Measurements from ENCODE around the gene SLC35B1. TPM values are rescaled to one million over a fixed set of nuclear protein-coding genes. Genes with fewer than 3 reads are reported as not detected.
A peak's percentile ranks its signal among the peaks of the same experiment; 100 is the strongest.

SLC35B1 gene, protein sequence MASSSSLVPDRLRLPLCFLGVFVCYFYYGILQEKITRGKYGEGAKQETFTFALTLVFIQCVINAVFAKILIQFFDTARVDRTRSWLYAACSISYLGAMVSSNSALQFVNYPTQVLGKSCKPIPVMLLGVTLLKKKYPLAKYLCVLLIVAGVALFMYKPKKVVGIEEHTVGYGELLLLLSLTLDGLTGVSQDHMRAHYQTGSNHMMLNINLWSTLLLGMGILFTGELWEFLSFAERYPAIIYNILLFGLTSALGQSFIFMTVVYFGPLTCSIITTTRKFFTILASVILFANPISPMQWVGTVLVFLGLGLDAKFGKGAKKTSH
- total RNA-seq = 67.7 to 69.2 TPM (median 69.2 TPM) in 3 replicates

DNA sequence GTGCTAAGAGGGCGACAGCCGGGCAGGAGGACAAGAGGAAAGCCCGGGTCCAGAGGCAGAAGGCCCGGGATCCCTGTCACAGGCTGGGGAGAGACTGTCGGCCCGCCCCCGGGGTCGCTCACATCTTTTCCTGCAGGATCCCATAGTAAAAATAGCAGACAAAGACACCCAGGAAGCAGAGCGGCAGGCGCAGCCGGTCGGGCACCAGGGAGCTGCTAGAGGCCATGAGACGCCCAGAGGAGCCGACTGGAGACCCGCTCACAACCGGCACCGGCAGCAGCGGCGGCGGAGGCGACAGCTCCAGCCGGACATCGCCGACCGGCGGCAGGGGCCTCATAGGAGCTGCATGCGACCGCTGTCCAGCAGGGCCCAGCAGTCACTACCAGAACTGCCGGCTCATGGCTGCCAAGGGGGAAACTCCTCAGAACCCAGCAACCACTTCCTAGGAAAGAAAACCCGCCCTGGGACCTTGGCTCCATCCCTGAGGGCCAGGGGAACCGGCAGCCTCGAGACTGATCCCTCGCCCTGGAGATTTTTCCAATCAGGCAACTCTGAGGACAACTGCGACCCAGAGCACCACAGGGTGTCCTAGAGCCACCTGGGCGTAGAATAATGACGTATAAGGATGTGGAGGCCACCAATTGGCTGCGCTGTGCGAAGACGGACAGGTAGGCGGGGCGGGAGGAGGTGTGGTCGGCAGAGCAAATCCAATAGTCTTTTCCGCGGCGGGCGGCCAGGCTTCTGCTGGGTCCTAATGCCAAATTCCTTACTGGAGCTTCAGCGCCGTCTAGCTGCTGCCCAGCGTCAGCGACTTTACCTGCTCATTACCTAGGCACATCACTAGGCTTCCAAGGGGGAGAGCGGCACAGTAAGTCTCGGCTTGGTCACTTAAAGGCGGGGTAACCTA lies at the start of gene SLC35B1:
Gene SLC35B1, minus strand, starts transcription at position 357 of the 907 bp plus-strand sequence. Its CDS starts 131 bp downstream, at position 226.
- peak; percentile 93 to 94 for DNase-seq (ENCODE audit: low spot score in 2 of 2, unreplicated experiment in 2 of 2)
- Mint-ChIP-seq H3K4me3 (peak within 1 kb of the TSS; percentile 88), H3K27ac (peak within 1 kb of the TSS; percentile 99), H3K9me3 (no peaks in the 10 kb centered on the region), H3K27me3 (ENCODE audit: low read depth) (no peaks in the 10 kb centered on the region), H3K36me3 (peaks cover 18% of the 10 kb centered on the region), H3K4me1 (peaks cover 17% of the 10 kb centered on the region)
- TF ChIP-seq, protein P1, sequence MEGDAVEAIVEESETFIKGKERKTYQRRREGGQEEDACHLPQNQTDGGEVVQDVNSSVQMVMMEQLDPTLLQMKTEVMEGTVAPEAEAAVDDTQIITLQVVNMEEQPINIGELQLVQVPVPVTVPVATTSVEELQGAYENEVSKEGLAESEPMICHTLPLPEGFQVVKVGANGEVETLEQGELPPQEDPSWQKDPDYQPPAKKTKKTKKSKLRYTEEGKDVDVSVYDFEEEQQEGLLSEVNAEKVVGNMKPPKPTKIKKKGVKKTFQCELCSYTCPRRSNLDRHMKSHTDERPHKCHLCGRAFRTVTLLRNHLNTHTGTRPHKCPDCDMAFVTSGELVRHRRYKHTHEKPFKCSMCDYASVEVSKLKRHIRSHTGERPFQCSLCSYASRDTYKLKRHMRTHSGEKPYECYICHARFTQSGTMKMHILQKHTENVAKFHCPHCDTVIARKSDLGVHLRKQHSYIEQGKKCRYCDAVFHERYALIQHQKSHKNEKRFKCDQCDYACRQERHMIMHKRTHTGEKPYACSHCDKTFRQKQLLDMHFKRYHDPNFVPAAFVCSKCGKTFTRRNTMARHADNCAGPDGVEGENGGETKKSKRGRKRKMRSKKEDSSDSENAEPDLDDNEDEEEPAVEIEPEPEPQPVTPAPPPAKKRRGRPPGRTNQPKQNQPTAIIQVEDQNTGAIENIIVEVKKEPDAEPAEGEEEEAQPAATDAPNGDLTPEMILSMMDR (IDR thresholded peaks at IDR 0.05; ENCODE audit: unreplicated experiment) = peak; percentile 34

DNA sequence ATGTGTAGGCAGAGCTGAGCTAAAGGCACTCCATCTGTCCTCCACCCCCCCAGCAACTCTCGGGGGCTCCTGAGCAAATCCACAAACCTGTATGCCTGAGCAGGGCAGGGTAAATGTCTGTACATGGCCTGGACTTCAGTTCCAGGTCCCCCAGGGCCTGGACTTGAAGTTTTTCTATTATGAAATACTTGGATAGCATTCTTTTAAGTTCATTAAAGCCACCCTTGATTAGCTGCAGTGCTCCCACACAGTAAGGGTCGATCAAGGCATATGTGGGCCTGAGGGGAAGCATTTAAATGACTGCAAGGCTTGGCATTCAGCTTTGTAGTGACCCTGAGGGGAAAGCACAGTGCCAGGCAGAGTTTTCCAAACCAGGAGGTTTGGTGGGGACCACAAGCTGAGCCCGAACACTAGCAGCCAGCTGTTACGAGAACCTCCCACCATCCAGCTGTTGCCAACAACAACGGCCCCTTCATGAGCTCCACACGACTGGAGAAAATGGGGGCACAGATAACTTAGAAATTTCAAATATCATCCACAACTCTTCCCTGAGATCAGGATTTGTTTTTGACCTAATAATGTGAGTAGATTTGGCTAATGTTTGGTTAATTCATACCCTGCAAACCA lies 49.5 kb upstream of the SLC35B1 start:
- no peaks in the 10 kb centered on the region for H3K27me3 Mint-ChIP-seq (ENCODE audit: low read depth)
- H3K27ac Mint-ChIP-seq = no peak overlapping the region
- no peak for DNase-seq (ENCODE audit: low spot score in 2 of 2, unreplicated experiment in 2 of 2)
- H3K4me1 Mint-ChIP-seq = peaks cover 12% of the 10 kb centered on the region
- H3K9me3 Mint-ChIP-seq = no peaks in the 10 kb centered on the region
- no peak overlapping the region for H3K4me3 Mint-ChIP-seq
- H3K36me3 Mint-ChIP-seq = no peaks in the 10 kb centered on the region
- TF ChIP-seq, protein P1 (IDR thresholded peaks at IDR 0.05; ENCODE audit: unreplicated experiment) = no peak

DNA sequence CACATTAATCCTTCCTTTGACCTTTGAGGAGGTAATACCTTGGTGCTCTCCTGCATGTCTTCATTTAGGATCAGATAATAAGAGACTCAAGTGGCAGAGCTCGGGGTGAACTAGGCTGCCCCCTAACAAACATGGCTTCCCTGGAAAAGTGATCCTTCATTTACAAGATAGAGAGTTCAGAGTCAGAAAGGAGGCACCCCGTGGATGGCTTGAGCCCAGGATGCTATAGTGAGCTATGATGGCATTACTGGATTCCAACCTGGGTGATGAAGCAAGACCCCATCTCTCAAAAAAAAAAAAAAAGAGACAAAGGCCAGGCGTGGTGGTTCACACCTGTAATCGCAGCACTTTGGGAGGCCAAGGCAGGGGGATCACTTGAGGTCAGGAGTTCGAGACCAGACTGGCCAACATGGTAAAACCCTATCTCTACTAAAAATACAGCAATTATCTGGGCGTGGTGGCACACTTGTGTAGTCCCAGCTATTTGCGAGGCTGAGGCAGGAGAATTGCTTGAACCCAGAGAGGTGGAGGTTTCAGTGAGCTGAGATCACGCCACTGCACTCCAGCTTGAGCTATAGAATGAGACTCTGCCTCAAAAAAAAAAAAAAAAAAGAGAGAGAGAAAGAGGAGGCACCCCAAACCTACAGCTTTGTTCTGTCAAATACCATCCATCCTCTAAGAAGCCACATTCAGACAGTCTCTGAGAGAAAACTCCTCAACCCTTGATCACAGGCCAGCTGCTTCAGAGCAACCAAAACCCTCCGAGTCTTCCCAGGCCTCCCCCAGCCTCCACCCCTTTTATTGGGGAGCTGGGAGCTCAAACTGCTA lies 48.8 kb upstream of the SLC35B1 start:
- Mint-ChIP-seq H3K36me3 (no peaks in the 10 kb centered on the region), H3K4me1 (peaks cover 7% of the 10 kb centered on the region), H3K4me3 (no peak overlapping the region), H3K27me3 (ENCODE audit: low read depth) (no peaks in the 10 kb centered on the region), H3K27ac (no peak overlapping the region), H3K9me3 (no peaks in the 10 kb centered on the region)
- TF ChIP-seq, protein P1 (IDR thresholded peaks at IDR 0.05; ENCODE audit: unreplicated experiment) = no peak
- DNase-seq (ENCODE audit: low spot score in 2 of 2, unreplicated experiment in 2 of 2) = no peak

DNA sequence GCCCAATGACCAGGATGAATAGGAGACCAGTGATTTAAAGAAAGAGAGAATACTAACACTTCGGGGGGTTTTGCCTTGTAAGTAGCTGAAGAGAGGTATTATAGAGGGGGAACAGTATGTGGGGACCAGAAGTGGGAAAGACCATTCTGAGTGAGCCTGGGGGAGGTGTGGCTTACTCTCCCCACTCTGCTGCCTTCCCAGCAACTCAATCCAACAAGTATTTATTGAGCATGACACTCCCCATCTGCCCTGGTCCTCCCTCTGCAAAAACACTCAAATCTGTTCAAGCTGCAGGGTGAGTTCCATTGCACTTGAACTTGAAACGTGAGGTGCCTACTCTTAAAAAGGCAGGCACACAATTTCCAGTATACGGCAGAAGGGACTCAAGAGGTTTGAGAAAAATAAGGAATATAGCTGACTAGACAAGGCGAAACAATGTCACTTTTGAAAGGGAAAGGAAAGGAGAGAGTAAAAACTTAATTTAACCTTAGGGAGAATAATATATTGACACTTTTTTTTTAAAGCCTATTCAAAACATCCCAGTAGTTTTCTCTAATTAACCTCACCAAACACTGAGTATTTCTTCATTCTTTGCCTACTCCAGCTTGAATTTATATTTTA lies 48.0 kb upstream of the SLC35B1 start:
- H3K36me3 Mint-ChIP-seq = no peaks in the 10 kb centered on the region
- H3K27me3 Mint-ChIP-seq (ENCODE audit: low read depth) = no peaks in the 10 kb centered on the region
- H3K4me3 Mint-ChIP-seq = no peak overlapping the region
- DNase-seq (ENCODE audit: low spot score in 2 of 2, unreplicated experiment in 2 of 2) = no peak
- no peaks in the 10 kb centered on the region for H3K9me3 Mint-ChIP-seq
- H3K4me1 Mint-ChIP-seq = peaks cover 3% of the 10 kb centered on the region
- TF ChIP-seq, protein P1 (IDR thresholded peaks at IDR 0.05; ENCODE audit: unreplicated experiment) = no peak
- H3K27ac Mint-ChIP-seq = no peak overlapping the region

All from mesothelial cell of epicardium (in vitro differentiated cells).